ENCODE data around the gene TTLL11. TPM values are rescaled to one million over a fixed set of nuclear protein-coding genes. Genes with fewer than 3 reads are reported as not detected.

TTLL11 gene
- total and polyA plus RNA-seq, 2 experiments from 2014 or later = 0.57 to 1.4 TPM

DNA sequence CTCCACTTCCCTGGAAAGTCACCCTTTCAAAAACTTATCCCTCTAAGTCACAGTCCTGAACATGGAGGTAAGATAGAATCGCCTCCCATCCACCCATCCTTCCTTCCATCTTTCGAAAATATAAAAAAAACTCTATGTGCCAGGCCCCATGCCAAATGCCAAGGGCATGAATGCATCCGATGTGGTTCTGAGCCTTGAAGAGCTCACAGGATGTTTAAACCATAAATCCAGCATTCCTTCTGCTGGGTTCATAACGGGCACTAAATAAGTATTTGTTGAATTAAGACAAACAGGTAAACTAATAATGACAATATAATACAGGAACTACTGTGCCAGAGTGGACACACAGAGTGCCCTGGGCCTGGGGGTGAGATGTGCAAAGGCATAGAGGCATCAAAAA, 147.3 kb downstream of the TTLL11 start:
- H3K9me3 Mint-ChIP-seq = no peaks in the 10 kb centered on the region
- Histone ChIP-seq H3K27me3 (ENCODE audit: insufficient read depth) (no peaks in the 10 kb centered on the region), H3K79me2 (replicated peaks; ENCODE audit: insufficient read depth) (no peaks in the 10 kb centered on the region), H3K36me3 (ENCODE audit: insufficient read depth) (no peaks in the 10 kb centered on the region), H2AFZ (no peak overlapping the region), H3F3A (replicated peaks; ENCODE audit: low read depth) (no peaks in the 10 kb centered on the region), H3K27ac (ENCODE audit: low read depth) (no peak overlapping the region), H3K4me3 (no peak overlapping the region), H4K20me1 (replicated peaks; ENCODE audit: insufficient read depth) (no peaks in the 10 kb centered on the region), H3K4me2 (no peak overlapping the region), H3K9me2 (ENCODE audit: insufficient read depth) (no peaks in the 10 kb centered on the region), H3K4me1 (ENCODE audit: insufficient read depth) (peaks cover 15% of the 10 kb centered on the region)
- TF ChIP-seq, protein P1, sequence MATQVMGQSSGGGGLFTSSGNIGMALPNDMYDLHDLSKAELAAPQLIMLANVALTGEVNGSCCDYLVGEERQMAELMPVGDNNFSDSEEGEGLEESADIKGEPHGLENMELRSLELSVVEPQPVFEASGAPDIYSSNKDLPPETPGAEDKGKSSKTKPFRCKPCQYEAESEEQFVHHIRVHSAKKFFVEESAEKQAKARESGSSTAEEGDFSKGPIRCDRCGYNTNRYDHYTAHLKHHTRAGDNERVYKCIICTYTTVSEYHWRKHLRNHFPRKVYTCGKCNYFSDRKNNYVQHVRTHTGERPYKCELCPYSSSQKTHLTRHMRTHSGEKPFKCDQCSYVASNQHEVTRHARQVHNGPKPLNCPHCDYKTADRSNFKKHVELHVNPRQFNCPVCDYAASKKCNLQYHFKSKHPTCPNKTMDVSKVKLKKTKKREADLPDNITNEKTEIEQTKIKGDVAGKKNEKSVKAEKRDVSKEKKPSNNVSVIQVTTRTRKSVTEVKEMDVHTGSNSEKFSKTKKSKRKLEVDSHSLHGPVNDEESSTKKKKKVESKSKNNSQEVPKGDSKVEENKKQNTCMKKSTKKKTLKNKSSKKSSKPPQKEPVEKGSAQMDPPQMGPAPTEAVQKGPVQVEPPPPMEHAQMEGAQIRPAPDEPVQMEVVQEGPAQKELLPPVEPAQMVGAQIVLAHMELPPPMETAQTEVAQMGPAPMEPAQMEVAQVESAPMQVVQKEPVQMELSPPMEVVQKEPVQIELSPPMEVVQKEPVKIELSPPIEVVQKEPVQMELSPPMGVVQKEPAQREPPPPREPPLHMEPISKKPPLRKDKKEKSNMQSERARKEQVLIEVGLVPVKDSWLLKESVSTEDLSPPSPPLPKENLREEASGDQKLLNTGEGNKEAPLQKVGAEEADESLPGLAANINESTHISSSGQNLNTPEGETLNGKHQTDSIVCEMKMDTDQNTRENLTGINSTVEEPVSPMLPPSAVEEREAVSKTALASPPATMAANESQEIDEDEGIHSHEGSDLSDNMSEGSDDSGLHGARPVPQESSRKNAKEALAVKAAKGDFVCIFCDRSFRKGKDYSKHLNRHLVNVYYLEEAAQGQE (IDR thresholded peaks at IDR 0.05; ENCODE audit: unreplicated experiment) = no peak
- no peak for TF ChIP-seq POLR2AphosphoS5 (IDR thresholded peaks at IDR 0.05; ENCODE audit: low read depth)
- TF ChIP-seq NANOG (IDR thresholded peaks at IDR 0.05; ENCODE audit: borderline replicate concordance) = no peak
- TF ChIP-seq, protein P2, sequence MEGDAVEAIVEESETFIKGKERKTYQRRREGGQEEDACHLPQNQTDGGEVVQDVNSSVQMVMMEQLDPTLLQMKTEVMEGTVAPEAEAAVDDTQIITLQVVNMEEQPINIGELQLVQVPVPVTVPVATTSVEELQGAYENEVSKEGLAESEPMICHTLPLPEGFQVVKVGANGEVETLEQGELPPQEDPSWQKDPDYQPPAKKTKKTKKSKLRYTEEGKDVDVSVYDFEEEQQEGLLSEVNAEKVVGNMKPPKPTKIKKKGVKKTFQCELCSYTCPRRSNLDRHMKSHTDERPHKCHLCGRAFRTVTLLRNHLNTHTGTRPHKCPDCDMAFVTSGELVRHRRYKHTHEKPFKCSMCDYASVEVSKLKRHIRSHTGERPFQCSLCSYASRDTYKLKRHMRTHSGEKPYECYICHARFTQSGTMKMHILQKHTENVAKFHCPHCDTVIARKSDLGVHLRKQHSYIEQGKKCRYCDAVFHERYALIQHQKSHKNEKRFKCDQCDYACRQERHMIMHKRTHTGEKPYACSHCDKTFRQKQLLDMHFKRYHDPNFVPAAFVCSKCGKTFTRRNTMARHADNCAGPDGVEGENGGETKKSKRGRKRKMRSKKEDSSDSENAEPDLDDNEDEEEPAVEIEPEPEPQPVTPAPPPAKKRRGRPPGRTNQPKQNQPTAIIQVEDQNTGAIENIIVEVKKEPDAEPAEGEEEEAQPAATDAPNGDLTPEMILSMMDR (conservative IDR thresholded peaks at IDR 0.05; ENCODE audit: low read depth in 2 of 2) = no peak
- TF ChIP-seq STAT1 (IDR thresholded peaks at IDR 0.05; ENCODE audit: unreplicated experiment) = no peak
- TF ChIP-seq ZNF331 (CRISPR knock-in tag; IDR thresholded peaks at IDR 0.05; ENCODE audit: low read depth) = no peak
- TF ChIP-seq, protein P3, sequence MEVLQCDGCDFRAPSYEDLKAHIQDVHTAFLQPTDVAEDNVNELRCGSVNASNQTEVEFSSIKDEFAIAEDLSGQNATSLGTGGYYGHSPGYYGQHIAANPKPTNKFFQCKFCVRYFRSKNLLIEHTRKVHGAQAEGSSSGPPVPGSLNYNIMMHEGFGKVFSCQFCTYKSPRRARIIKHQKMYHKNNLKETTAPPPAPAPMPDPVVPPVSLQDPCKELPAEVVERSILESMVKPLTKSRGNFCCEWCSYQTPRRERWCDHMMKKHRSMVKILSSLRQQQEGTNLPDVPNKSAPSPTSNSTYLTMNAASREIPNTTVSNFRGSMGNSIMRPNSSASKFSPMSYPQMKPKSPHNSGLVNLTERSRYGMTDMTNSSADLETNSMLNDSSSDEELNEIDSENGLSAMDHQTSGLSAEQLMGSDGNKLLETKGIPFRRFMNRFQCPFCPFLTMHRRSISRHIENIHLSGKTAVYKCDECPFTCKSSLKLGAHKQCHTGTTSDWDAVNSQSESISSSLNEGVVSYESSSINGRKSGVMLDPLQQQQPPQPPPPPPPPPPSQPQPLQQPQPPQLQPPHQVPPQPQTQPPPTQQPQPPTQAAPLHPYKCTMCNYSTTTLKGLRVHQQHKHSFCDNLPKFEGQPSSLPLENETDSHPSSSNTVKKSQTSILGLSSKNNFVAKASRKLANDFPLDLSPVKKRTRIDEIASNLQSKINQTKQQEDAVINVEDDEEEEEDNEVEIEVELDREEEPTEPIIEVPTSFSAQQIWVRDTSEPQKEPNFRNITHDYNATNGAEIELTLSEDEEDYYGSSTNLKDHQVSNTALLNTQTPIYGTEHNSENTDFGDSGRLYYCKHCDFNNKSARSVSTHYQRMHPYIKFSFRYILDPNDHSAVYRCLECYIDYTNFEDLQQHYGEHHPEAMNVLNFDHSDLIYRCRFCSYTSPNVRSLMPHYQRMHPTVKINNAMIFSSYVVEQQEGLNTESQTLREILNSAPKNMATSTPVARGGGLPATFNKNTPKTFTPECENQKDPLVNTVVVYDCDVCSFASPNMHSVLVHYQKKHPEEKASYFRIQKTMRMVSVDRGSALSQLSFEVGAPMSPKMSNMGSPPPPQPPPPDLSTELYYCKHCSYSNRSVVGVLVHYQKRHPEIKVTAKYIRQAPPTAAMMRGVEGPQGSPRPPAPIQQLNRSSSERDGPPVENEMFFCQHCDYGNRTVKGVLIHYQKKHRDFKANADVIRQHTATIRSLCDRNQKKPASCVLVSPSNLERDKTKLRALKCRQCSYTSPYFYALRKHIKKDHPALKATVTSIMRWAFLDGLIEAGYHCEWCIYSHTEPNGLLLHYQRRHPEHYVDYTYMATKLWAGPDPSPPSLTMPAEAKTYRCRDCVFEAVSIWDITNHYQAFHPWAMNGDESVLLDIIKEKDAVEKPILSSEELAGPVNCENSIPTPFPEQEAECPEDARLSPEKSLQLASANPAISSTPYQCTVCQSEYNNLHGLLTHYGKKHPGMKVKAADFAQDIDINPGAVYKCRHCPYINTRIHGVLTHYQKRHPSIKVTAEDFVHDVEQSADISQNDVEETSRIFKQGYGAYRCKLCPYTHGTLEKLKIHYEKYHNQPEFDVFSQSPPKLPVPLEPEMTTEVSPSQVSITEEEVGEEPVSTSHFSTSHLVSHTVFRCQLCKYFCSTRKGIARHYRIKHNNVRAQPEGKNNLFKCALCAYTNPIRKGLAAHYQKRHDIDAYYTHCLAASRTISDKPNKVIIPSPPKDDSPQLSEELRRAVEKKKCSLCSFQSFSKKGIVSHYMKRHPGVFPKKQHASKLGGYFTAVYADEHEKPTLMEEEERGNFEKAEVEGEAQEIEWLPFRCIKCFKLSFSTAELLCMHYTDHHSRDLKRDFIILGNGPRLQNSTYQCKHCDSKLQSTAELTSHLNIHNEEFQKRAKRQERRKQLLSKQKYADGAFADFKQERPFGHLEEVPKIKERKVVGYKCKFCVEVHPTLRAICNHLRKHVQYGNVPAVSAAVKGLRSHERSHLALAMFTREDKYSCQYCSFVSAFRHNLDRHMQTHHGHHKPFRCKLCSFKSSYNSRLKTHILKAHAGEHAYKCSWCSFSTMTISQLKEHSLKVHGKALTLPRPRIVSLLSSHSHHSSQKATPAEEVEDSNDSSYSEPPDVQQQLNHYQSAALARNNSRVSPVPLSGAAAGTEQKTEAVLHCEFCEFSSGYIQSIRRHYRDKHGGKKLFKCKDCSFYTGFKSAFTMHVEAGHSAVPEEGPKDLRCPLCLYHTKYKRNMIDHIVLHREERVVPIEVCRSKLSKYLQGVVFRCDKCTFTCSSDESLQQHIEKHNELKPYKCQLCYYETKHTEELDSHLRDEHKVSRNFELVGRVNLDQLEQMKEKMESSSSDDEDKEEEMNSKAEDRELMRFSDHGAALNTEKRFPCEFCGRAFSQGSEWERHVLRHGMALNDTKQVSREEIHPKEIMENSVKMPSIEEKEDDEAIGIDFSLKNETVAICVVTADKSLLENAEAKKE (CRISPR knock-in tag; IDR thresholded peaks at IDR 0.05) = no peak
- TF ChIP-seq, protein P4, sequence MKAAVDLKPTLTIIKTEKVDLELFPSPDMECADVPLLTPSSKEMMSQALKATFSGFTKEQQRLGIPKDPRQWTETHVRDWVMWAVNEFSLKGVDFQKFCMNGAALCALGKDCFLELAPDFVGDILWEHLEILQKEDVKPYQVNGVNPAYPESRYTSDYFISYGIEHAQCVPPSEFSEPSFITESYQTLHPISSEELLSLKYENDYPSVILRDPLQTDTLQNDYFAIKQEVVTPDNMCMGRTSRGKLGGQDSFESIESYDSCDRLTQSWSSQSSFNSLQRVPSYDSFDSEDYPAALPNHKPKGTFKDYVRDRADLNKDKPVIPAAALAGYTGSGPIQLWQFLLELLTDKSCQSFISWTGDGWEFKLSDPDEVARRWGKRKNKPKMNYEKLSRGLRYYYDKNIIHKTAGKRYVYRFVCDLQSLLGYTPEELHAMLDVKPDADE (IDR thresholded peaks at IDR 0.05) = no peak
- TF ChIP-seq EZH2 (IDR thresholded peaks at IDR 0.05; ENCODE audit: low read depth, unreplicated experiment) = no peak
- no peak for TF ChIP-seq EZH2phosphoT487 (IDR thresholded peaks at IDR 0.05; ENCODE audit: unreplicated experiment)
- no peak for DNase-seq (ENCODE audit: low spot score)
- ATAC-seq = no peak
- H3K4me1 Mint-ChIP-seq = peaks cover 18% of the 10 kb centered on the region
- peaks cover 6% of the 10 kb centered on the region for H3K27me3 Mint-ChIP-seq (ENCODE audit: insufficient read depth, low read depth, poor library complexity)
- H3K36me3 Mint-ChIP-seq (ENCODE audit: low read depth) = no peaks in the 10 kb centered on the region
- no peak overlapping the region for H3K4me3 Mint-ChIP-seq
- no peak overlapping the region for H3K27ac Mint-ChIP-seq
